Upper lobe of left lung (tissue), 4 donors: Measurements from ENCODE around the gene ITPR1.

ENCODE experiments used
- CTCF ChIP-seq, 6 experiments: fragments of 450-650 bp in 4 of 6; fragments of 200-600 bp in 2 of 6; sonication (generic) in 2 of 6; IDR thresholded peaks; one replicate each; pipeline ENCODE4 v1.5.1; 2016 to 2019; ENCODE audit warnings: antibody characterized with exemption in 6 of 6
- EP300 ChIP-seq, 4 donors: sonication (generic); formaldehyde crosslinking; IDR thresholded peaks; one replicate each; pipeline ENCODE4 v1.5.1; 2017; ENCODE audit warnings: antibody characterized with exemption in 4 of 4, control low read depth in 2 of 4
- POLR2AphosphoS5 ChIP-seq, 2 donors: sonication (generic); formaldehyde crosslinking; IDR thresholded peaks; one replicate each; pipeline ENCODE4 v1.5.1; 2017; ENCODE audit warnings: antibody characterized with exemption in 2 of 2

GRCh38 chr3:4577721-4578120, 84.6 kb downstream of the ITPR1 start:
- TF ChIP-seq CTCF (IDR thresholded peaks at IDR 0.05) (no peak), POLR2AphosphoS5 (IDR thresholded peaks at IDR 0.05) (no peak), EP300 (IDR thresholded peaks at IDR 0.05) (no peak)
